Mesenteric fat pad (tissue), 1 donor: Measurements from ENCODE around the gene CEP20. TPM values are rescaled to one million over a fixed set of nuclear protein-coding genes. Genes with fewer than 3 reads are reported as not detected.

ENCODE experiments used
- DNase-seq: peaks from one replicate; pipeline ENCODE4 v3.0.0-alpha.2; 2020; ENCODE audit warnings: low spot score
- total RNA-seq: library from RNA; stranded (reverse); fragmentation: NEBNext Ultra II Directional; extraction: Animal tissue kit (Norgen Biotek cat#: 25700); gene quantifications from one replicate; pipeline ENCODE4 v1.2.1, GENCODE V29; 2021
- donor health status: DM: yes; HTN: yes; CAD: no.

CEP20 gene
- total RNA-seq, 1 donor from 2014 or later: 31.4 TPM

GRCh38 chr16:15899538-15900100, 11.2 kb upstream of the CEP20 start:
- DNase-seq: no peak

- DNase-seq: no peak
Measured at GRCh38 chr16:15898654-15899053, 10.3 kb upstream of the CEP20 start.

- no peak for DNase-seq
Measured at GRCh38 chr16:15897834-15898254, 9.4 kb upstream of the CEP20 start.

- no peak for DNase-seq
Measured at GRCh38 chr16:15897121-15897780, 8.8 kb upstream of the CEP20 start.

- DNase-seq: no peak
Measured at GRCh38 chr16:15894571-15895374, 6.4 kb upstream of the CEP20 start.

- no peak for DNase-seq
Measured at GRCh38 chr16:15891508-15891907, 3.1 kb upstream of the CEP20 start.

GRCh38 chr16:15887283-15887682, 1.1 kb downstream of the CEP20 start:
- DNase-seq: no peak

GRCh38 chr16:15886078-15886477, 2.3 kb downstream of the CEP20 start:
- no peak for DNase-seq

GRCh38 chr16:15885560-15886001, 2.8 kb downstream of the CEP20 start:
- DNase-seq: no peak

- DNase-seq: no peak
Measured at GRCh38 chr16:15882563-15882962, 5.8 kb downstream of the CEP20 start.

- no peak for DNase-seq
Measured at GRCh38 chr16:15881794-15882379, 6.5 kb downstream of the CEP20 start.

- no peak for DNase-seq
Measured at GRCh38 chr16:15880434-15881308, 7.7 kb downstream of the CEP20 start.

- no peak for DNase-seq
Measured at GRCh38 chr16:15879255-15879811, 9.1 kb downstream of the CEP20 start.

- DNase-seq: no peak
Measured at GRCh38 chr16:15876503-15876902, 11.9 kb downstream of the CEP20 start.

- DNase-seq: no peak
Measured at GRCh38 chr16:15874745-15875314, 13.6 kb downstream of the CEP20 start.

GRCh38 chr16:15873737-15874136, 14.7 kb downstream of the CEP20 start:
- no peak for DNase-seq

GRCh38 chr16:15873301-15873700, 15.1 kb downstream of the CEP20 start:
- no peak for DNase-seq

- no peak for DNase-seq
Measured at GRCh38 chr16:15870011-15870410, 18.4 kb downstream of the CEP20 start.

- DNase-seq: no peak
Measured at GRCh38 chr16:15866451-15866850, 22.0 kb downstream of the CEP20 start.

GRCh38 chr16:15865742-15866141, 22.7 kb downstream of the CEP20 start:
- DNase-seq: no peak
